GM23248 (cell line): ENCODE data around the gene PATJ.

ENCODE experiments used
- EZH2 ChIP-seq: fragments of 200-600 bp; sonication (generic); IDR thresholded peaks from 2 replicates; pipeline ENCODE4 v1.6.1; 2018; ENCODE audit warnings: antibody characterized with exemption, mild to moderate bottlenecking; ENCODE audit not compliant: insufficient read depth, poor library complexity, severe bottlenecking
- EZH2phosphoT487 ChIP-seq: fragments of 200-600 bp; sonication (generic); IDR thresholded peaks from 2 replicates; pipeline ENCODE4 v1.6.1; 2018; ENCODE audit warnings: antibody characterized with exemption, moderate library complexity, mild to moderate bottlenecking, low read depth; ENCODE audit not compliant: insufficient read depth

DNA sequence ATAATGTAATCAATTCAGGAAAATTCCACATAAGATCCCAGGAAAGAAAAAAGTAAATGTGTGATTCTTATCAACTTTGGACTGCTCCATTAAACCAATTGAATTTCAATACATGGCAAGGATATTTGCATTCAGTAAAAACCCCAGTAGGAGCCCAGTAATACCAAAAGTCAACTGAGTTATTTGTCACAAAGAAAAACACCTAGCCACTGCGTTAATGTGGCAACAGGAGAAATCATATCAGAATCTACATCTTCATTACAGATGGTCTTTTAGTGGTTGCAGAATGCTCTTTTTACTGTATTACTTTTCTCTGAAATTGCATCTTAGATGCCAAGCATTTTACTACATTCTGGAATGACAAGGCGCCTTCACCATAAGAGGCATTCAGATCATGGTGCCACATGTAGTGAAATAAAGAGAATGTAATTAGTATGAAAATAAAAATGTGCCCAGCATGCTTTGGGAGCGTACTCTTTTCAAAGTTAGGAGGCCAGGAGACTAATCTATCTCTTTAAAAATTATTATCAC lies 180.7 kb downstream of the PATJ start:
- TF ChIP-seq EZH2 (no peak), EZH2phosphoT487 (no peak)
